B cell (primary cell): Measurements from ENCODE around the gene NEO1. TPM values are rescaled to one million over a fixed set of nuclear protein-coding genes. Genes with fewer than 3 reads are reported as not detected.

ENCODE experiments used
- ATAC-seq: fragments of 200-7000 bp; cut with Tn5 transposase; one replicate; pipeline ENCODE4 v1.10.0; 2021; ENCODE audit warnings: low read depth, mild to moderate bottlenecking, moderate number of reproducible peaks, moderate library complexity
- CTCF ChIA-PET: fragments of 350-600 bp; sonication (Branson Sonifier 250); formaldehyde crosslinking; loops from one replicate; lab custom pipeline; 2021; ENCODE audit warnings: antibody characterized with exemption, inconsistent platforms; lab: Charles Lee
- POLR2A ChIA-PET: fragments of 350-600 bp; sonication (Branson Sonifier 250); formaldehyde crosslinking; loops from one replicate; lab custom pipeline; 2021; ENCODE audit warnings: antibody characterized with exemption; lab: Charles Lee
- DNase-seq: peaks from one replicate; pipeline ENCODE4 v3.0.0; 2013
- H2AFZ ChIP-seq: 2 replicates; pipeline ENCODE4 v1.6.1; 2012; ENCODE audit warnings: mild to moderate bottlenecking, low read depth, low read length; ENCODE audit not compliant: insufficient read depth, poor library complexity, severe bottlenecking
- H3K27ac ChIP-seq, 2 donors: 1 replicate in 1 of 2; 2 replicates in 1 of 2; pipeline ENCODE4 v1.5.1; 2012 to 2013; ENCODE audit warnings: low read length in 2 of 2, mild to moderate bottlenecking in 2 of 2, moderate library complexity in 1 of 2
- H3K27me3 ChIP-seq, 4 experiments: fragments of 200-600 bp in 1 of 4; sonication (generic) in 1 of 4; replicated peaks in 1 of 4; 1 replicate in 2 of 4; 2 replicates in 2 of 4; pipeline versions ENCODE4 v1.6.1 to v1.7.0; 2013 to 2016; ENCODE audit warnings: low read length in 3 of 4, mild to moderate bottlenecking in 2 of 4, mixed read lengths in 1 of 4, moderate library complexity in 1 of 4; ENCODE audit not compliant: insufficient read depth in 4 of 4, control insufficient read depth in 3 of 4; ENCODE audit errors: control extremely low read depth in 1 of 4
- H3K36me3 ChIP-seq, 2 experiments: replicated peaks in 1 of 2; 1 replicate in 1 of 2; 2 replicates in 1 of 2; pipeline versions ENCODE4 v1.6.1 to v1.7.1; 2013; ENCODE audit warnings: low read length in 1 of 2; ENCODE audit not compliant: insufficient read depth in 2 of 2, control insufficient read depth in 1 of 2; ENCODE audit errors: control extremely low read depth in 1 of 2, extremely low read depth in 1 of 2
- H3K4me1 ChIP-seq, 2 donors: fragments of 200-600 bp in 1 of 2; sonication (generic) in 1 of 2; 1 replicate in 1 of 2; 2 replicates in 1 of 2; pipeline versions ENCODE4 v1.5.1 to v1.6.1; 2013 to 2017; ENCODE audit warnings: low read length in 2 of 2; ENCODE audit not compliant: control insufficient read depth in 2 of 2, insufficient read depth in 2 of 2
- H3K4me2 ChIP-seq: replicated peaks from 2 replicates; pipeline ENCODE3; 2012; ENCODE audit warnings: mild to moderate bottlenecking, low read depth, low read length; ENCODE audit not compliant: poor library complexity, severe bottlenecking
- H3K4me3 ChIP-seq, 5 experiments: fragments of 200-600 bp in 1 of 5; sonication (generic) in 1 of 5; 1 replicate in 3 of 5; 2 replicates in 2 of 5; pipeline versions ENCODE4 v1.5.1 to v1.7.0; 2011 to 2016; ENCODE audit warnings: low read length in 4 of 5, mild to moderate bottlenecking in 4 of 5, low read depth in 2 of 5, control low read depth in 1 of 5, moderate library complexity in 1 of 5; ENCODE audit not compliant: insufficient read depth in 1 of 5; ENCODE audit errors: control extremely low read depth in 1 of 5, extremely low read depth in 1 of 5
- H3K79me2 ChIP-seq: fragments of 200-600 bp; sonication (generic); one replicate; pipeline ENCODE4 v1.6.0; 2016; ENCODE audit warnings: low read length; ENCODE audit not compliant: control insufficient read depth, insufficient read depth
- H3K9ac ChIP-seq: fragments of 200-600 bp; sonication (generic); 2 replicates; pipeline ENCODE4 v1.6.1; 2017; ENCODE audit warnings: mild to moderate bottlenecking, low read length, moderate library complexity
- H3K9me3 ChIP-seq, 3 donors: one replicate each; pipeline versions ENCODE4 v1.6.1 to v1.7.1; 2013; ENCODE audit warnings: low read length in 2 of 3; ENCODE audit not compliant: control insufficient read depth in 2 of 3, insufficient read depth in 1 of 3; ENCODE audit errors: control extremely low read depth in 1 of 3
- H4K20me1 ChIP-seq: 2 replicates; pipeline ENCODE4 v1.6.0; 2012; ENCODE audit warnings: mild to moderate bottlenecking, low read length; ENCODE audit not compliant: insufficient read depth, control insufficient read depth, poor library complexity, severe bottlenecking
- H3K27ac Mint-ChIP-seq: one replicate; pipeline ENCODE4 v1.8.0; 2021; ENCODE audit warnings: mixed read lengths
- H3K27me3 Mint-ChIP-seq: one replicate; pipeline ENCODE4 v1.8.0; 2021; ENCODE audit warnings: mixed read lengths
- H3K4me1 Mint-ChIP-seq: one replicate; pipeline ENCODE4 v1.8.0; 2021; ENCODE audit warnings: mixed read lengths
- H3K4me3 Mint-ChIP-seq: one replicate; pipeline ENCODE4 v1.8.0; 2021; ENCODE audit warnings: mixed read lengths
- H3K9me3 Mint-ChIP-seq: one replicate; pipeline ENCODE4 v1.8.0; 2022; ENCODE audit warnings: mixed read lengths; ENCODE audit not compliant: insufficient read depth
- EZH2 ChIP-seq: IDR thresholded peaks from 2 replicates; pipeline ENCODE4 v1.6.1; 2012; ENCODE audit warnings: borderline replicate concordance, low read depth, mild to moderate bottlenecking, moderate library complexity, low read length; ENCODE audit not compliant: insufficient read depth, poor library complexity, severe bottlenecking
- WGBS: methylation state at CpG from one replicate; pipeline ENCODE4 v1.1.5; 2013; ENCODE audit warnings: missing lambda C conversion rate; ENCODE audit not compliant: insufficient coverage; 5-methylcytosine and 5-hydroxymethylcytosine counted together
- intact Hi-C: fragments of 100-400 bp; cut with micrococcal nuclease; formaldehyde crosslinking; loops from one replicate; pipeline ENCODE4 v1.10.0; 2022
- polyA plus RNA-seq: library from polyadenylated mRNA; depleted of rRNA; stranded (reverse); fragments of >200 nt; gene quantifications from 2 replicates; pipeline ENCODE4 v1.2.3, GENCODE V29; 2012
- total RNA-seq, 2 donors: library from RNA; stranded (reverse); fragments of 120-200 nt in 1 of 2; gene quantifications; 1 replicate in 1 of 2; 2 replicates in 1 of 2; pipeline versions ENCODE4 v1.2.3 to v1.2.4, GENCODE V29; 2013 to 2022
- TF ChIP-seq, protein P1 (sequence below): fragments of 200-600 bp; IDR thresholded peaks from one replicate; pipeline ENCODE4 v1.8.0; 2022; ENCODE audit warnings: antibody characterized with exemption, mild to moderate bottlenecking

The NEO1 gene
- total and polyA plus RNA-seq, 2 donors (not counting 1 experiment from before 2014, with no cell fraction given): 1.3 to 3.9 TPM

DNA sequence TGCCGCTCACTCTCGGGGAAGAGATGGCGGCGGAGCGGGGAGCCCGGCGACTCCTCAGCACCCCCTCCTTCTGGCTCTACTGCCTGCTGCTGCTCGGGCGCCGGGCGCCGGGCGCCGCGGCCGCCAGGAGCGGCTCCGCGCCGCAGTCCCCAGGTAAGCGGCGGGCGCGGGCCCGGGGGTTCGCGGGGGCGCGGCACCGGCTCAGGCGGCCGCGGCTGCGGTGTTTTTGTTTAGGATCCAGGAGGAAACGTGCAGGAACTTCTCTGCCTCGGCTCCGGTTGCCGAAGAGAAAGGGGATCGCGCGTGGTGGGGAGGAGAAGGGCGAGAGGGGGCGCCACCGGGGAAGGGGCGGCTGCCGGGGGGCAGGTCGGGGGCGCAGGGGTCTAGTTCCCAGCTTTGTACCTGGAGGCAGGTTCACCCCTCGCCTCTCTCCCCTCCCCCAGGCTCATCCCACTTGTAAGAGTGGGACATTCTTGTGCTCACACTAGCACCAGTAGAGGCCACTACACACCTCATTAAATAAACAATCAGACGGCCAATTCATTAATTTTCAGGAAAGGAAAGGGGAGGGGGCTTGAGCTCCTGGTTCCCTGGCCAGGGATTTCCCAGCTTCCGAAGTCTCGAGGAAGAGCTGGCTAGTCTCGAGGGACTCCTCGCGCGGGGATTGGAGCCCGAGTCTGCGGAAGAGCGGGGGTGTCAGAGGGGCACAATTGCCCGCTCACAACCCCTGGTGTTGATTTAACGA, 562 bp downstream of the NEO1 start:
- peak; percentile 37 for ATAC-seq
- Histone ChIP-seq H3K4me2 (peak overlapping the region; percentile 88), H3K4me1 (peaks cover 8 to 11% of the 10 kb centered on the region in 2 donors), H3K27ac (no peak overlapping the region), H3K4me3 (peak overlapping the region in 4 of 5 experiments; percentile 23 to 70 (median 52)), H3K36me3 (no peaks in the 10 kb centered on the region), H3K79me2 (no peaks in the 10 kb centered on the region), H4K20me1 (no peaks in the 10 kb centered on the region), H3K27me3 (peaks cover 0 to 35% (median 24%) of the 10 kb centered on the region in 4 experiments), H3K9ac (peak overlapping the region; percentile 62), H2AFZ (peak overlapping the region; percentile 67), H3K9me3 (no peaks in the 10 kb centered on the region)
- peaks cover 33% of the 10 kb centered on the region for H3K27me3 Mint-ChIP-seq
- WGBS: 1% methylated on average over 45 of the region's 61 CpGs
- CTCF ChIA-PET: interaction anchor here (0.6 kb wide), 2 partner anchors 334 to 453 kb away, joined by 3 read pairs; no protein-coding TSS in a partner anchor
- TF ChIP-seq EZH2: no peak
- TF ChIP-seq, protein P1, sequence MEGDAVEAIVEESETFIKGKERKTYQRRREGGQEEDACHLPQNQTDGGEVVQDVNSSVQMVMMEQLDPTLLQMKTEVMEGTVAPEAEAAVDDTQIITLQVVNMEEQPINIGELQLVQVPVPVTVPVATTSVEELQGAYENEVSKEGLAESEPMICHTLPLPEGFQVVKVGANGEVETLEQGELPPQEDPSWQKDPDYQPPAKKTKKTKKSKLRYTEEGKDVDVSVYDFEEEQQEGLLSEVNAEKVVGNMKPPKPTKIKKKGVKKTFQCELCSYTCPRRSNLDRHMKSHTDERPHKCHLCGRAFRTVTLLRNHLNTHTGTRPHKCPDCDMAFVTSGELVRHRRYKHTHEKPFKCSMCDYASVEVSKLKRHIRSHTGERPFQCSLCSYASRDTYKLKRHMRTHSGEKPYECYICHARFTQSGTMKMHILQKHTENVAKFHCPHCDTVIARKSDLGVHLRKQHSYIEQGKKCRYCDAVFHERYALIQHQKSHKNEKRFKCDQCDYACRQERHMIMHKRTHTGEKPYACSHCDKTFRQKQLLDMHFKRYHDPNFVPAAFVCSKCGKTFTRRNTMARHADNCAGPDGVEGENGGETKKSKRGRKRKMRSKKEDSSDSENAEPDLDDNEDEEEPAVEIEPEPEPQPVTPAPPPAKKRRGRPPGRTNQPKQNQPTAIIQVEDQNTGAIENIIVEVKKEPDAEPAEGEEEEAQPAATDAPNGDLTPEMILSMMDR: peak; percentile 48
- H3K27ac Mint-ChIP-seq: no peak overlapping the region
- peak overlapping the region; percentile 80 for H3K4me3 Mint-ChIP-seq
- POLR2A ChIA-PET: no interaction called here
- intact Hi-C loops: loop anchor here (2.0 to 10.0 kb wide), 4 partner anchors 212 to 936 kb away; partner anchors contain the start of genes MYO9A, NPTN and SENP8
- peaks cover 10% of the 10 kb centered on the region for H3K4me1 Mint-ChIP-seq
- peak; percentile 53 for DNase-seq
- H3K9me3 Mint-ChIP-seq: no peaks in the 10 kb centered on the region

- no peak for DNase-seq
- Mint-ChIP-seq H3K4me1 (peaks cover 10% of the 10 kb centered on the region), H3K27ac (no peak overlapping the region), H3K4me3 (peak overlapping the region; percentile 80), H3K27me3 (peaks cover 35% of the 10 kb centered on the region), H3K9me3 (no peaks in the 10 kb centered on the region)
- intact Hi-C loops: loop anchor here (2.0 to 10.0 kb wide), 4 partner anchors 211 to 936 kb away; partner anchors contain the start of genes MYO9A, NPTN and SENP8
- H4K20me1 ChIP-seq: no peaks in the 10 kb centered on the region
- H2AFZ ChIP-seq: peak overlapping the region; percentile 67
- H3K36me3 ChIP-seq: no peaks in the 10 kb centered on the region
- WGBS: 80% methylated on average over 1 of the region's 8 CpGs
- peaks cover 8 to 11% of the 10 kb centered on the region in 2 donors for H3K4me1 ChIP-seq
- ChIA-PET POLR2A (no interaction called here), CTCF (interaction anchor here (0.6 kb wide), 1 partner anchor 334 kb away, joined by 3 read pairs; no protein-coding TSS in a partner anchor)
- H3K79me2 ChIP-seq: no peaks in the 10 kb centered on the region
- H3K4me3 ChIP-seq: peak overlapping the region in 3 of 5 experiments; percentile 48 to 70 (median 57)
- peak overlapping the region; percentile 62 for H3K9ac ChIP-seq
- H3K27ac ChIP-seq: no peak overlapping the region
- no peaks in the 10 kb centered on the region for H3K9me3 ChIP-seq
- TF ChIP-seq, protein P1: no peak
- no peak for TF ChIP-seq EZH2
- ATAC-seq: no peak
- peak overlapping the region; percentile 88 for H3K4me2 ChIP-seq
- H3K27me3 ChIP-seq: peaks cover 0 to 37% (median 24%) of the 10 kb centered on the region in 4 experiments
Measured at GRCh38 chr15:73053398-73053723, 1.1 kb downstream of the NEO1 start.
